ENCODE measurements around the gene CST9. TPM values are rescaled to one million over a fixed set of nuclear protein-coding genes. Genes with fewer than 3 reads are reported as not detected.

Gene CST9
- total and polyA plus RNA-seq, 2 donors from 2014 or later, result not detected

GRCh38 chr20:23646106-23646873, 40.6 kb upstream of the CST9 start:
- intact Hi-C loops (cut with DNase I), result no loop called here
- Histone ChIP-seq H3K4me1 (ENCODE audit: control insufficient read depth in 2 of 3, insufficient read depth in 2 of 3, low read depth in 1 of 3, low read length in 3 of 3) (no peaks in the 10 kb centered on the region), H3K9me3 (ENCODE audit: control insufficient read depth in 2 of 3, insufficient read depth in 1 of 3, low read length in 3 of 3) (no peaks in the 10 kb centered on the region), H3K9ac (ENCODE audit: low read length in 3 of 3) (no peak overlapping the region), H3K27me3 (ENCODE audit: control insufficient read depth, insufficient read depth, low read length) (no peaks in the 10 kb centered on the region), H3K36me3 (ENCODE audit: control insufficient read depth in 2 of 3, insufficient read depth in 3 of 3, low read length in 3 of 3) (no peaks in the 10 kb centered on the region), H3K27ac (ENCODE audit: low read depth in 2 of 2, low read length in 2 of 2) (no peak overlapping the region), H3K4me3 (ENCODE audit: low read length in 3 of 3) (no peak overlapping the region)
- TF ChIP-seq, protein P1, sequence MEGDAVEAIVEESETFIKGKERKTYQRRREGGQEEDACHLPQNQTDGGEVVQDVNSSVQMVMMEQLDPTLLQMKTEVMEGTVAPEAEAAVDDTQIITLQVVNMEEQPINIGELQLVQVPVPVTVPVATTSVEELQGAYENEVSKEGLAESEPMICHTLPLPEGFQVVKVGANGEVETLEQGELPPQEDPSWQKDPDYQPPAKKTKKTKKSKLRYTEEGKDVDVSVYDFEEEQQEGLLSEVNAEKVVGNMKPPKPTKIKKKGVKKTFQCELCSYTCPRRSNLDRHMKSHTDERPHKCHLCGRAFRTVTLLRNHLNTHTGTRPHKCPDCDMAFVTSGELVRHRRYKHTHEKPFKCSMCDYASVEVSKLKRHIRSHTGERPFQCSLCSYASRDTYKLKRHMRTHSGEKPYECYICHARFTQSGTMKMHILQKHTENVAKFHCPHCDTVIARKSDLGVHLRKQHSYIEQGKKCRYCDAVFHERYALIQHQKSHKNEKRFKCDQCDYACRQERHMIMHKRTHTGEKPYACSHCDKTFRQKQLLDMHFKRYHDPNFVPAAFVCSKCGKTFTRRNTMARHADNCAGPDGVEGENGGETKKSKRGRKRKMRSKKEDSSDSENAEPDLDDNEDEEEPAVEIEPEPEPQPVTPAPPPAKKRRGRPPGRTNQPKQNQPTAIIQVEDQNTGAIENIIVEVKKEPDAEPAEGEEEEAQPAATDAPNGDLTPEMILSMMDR (IDR thresholded peaks at IDR 0.05; ENCODE audit: borderline replicate concordance, extremely low read depth, insufficient read depth), result no peak
- DNase-seq, result no peak
- FAIRE-seq, result no peak

GRCh38 chr20:23645575-23645974, 39.9 kb upstream of the CST9 start:
- H3K27ac ChIP-seq (ENCODE audit: low read depth in 2 of 2, low read length in 2 of 2), result no peak overlapping the region
- H3K9ac ChIP-seq (ENCODE audit: low read length in 3 of 3), result no peak overlapping the region
- TF ChIP-seq, protein P1 (IDR thresholded peaks at IDR 0.05; ENCODE audit: borderline replicate concordance, extremely low read depth, insufficient read depth), result no peak
- H3K4me1 ChIP-seq (ENCODE audit: control insufficient read depth in 2 of 3, insufficient read depth in 2 of 3, low read depth in 1 of 3, low read length in 3 of 3), result no peaks in the 10 kb centered on the region
- FAIRE-seq (no peak), DNase-seq (no peak)
- no peaks in the 10 kb centered on the region for H3K9me3 ChIP-seq (ENCODE audit: control insufficient read depth in 2 of 3, insufficient read depth in 1 of 3, low read length in 3 of 3)
- H3K27me3 ChIP-seq (ENCODE audit: control insufficient read depth, insufficient read depth, low read length), result no peaks in the 10 kb centered on the region
- intact Hi-C loops (cut with DNase I), result no loop called here
- no peaks in the 10 kb centered on the region for H3K36me3 ChIP-seq (ENCODE audit: control insufficient read depth in 2 of 3, insufficient read depth in 3 of 3, low read length in 3 of 3)
- no peak overlapping the region for H3K4me3 ChIP-seq (ENCODE audit: low read length in 3 of 3)

DNA sequence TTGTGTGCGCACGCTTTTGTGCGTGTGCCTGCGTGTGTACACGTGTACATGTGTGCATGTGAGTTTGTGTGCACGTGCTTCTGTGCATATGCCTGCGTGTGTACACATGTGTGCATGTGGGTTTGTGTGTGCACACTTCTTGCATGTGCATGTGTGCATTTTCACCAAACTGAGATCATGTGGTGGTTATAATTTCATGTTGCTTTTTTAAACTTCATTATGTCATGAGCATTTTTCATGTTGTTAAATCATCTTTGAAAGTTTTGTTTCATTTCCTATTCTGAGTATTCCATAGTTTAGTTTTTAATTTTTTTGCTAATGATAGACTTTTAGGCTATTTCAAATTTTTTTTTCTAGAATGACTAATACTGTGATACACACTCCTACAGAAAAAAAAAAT, 38.4 kb upstream of the CST9 start:
- no peaks in the 10 kb centered on the region for H3K36me3 ChIP-seq (ENCODE audit: control insufficient read depth in 2 of 3, insufficient read depth in 3 of 3, low read length in 3 of 3)
- FAIRE-seq (no peak), DNase-seq (no peak)
- TF ChIP-seq, protein P1 (IDR thresholded peaks at IDR 0.05; ENCODE audit: borderline replicate concordance, extremely low read depth, insufficient read depth), result no peak
- H3K4me1 ChIP-seq (ENCODE audit: control insufficient read depth in 2 of 3, insufficient read depth in 2 of 3, low read depth in 1 of 3, low read length in 3 of 3), result no peaks in the 10 kb centered on the region
- H3K27ac ChIP-seq (ENCODE audit: low read depth in 2 of 2, low read length in 2 of 2), result no peak overlapping the region
- H3K9me3 ChIP-seq (ENCODE audit: control insufficient read depth in 2 of 3, insufficient read depth in 1 of 3, low read length in 3 of 3), result no peaks in the 10 kb centered on the region
- no peak overlapping the region for H3K4me3 ChIP-seq (ENCODE audit: low read length in 3 of 3)
- H3K27me3 ChIP-seq (ENCODE audit: control insufficient read depth, insufficient read depth, low read length), result no peaks in the 10 kb centered on the region
- H3K9ac ChIP-seq (ENCODE audit: low read length in 3 of 3), result no peak overlapping the region
- intact Hi-C loops (cut with DNase I), result no loop called here
